ENCODE data around the gene MYL3. TPM values are rescaled to one million over a fixed set of nuclear protein-coding genes. Genes with fewer than 3 reads are reported as not detected.
A peak's percentile ranks its signal among the peaks of the same experiment; 100 is the strongest.

The MYL3 gene
- total and polyA plus RNA-seq, 4 donors, result 1.9 to 4.1 (median 2.6) TPM

GRCh38 chr3:46883830-46884185 is 20.6 kb upstream of the MYL3 start:
- 64 to 68% methylated on average over 4 of the region's 4 CpGs for WGBS, 2 donors
- Histone ChIP-seq H3K36me3 (ENCODE audit: control insufficient read depth in 4 of 4, insufficient read depth in 4 of 4, low read length in 4 of 4) (peaks cover 0 to 10% (median 0%) of the 10 kb centered on the region in 4 donors), H3K9me3 (ENCODE audit: control insufficient read depth in 4 of 4, insufficient read depth in 3 of 4, low read length in 3 of 4) (no peaks in the 10 kb centered on the region), H3K27ac (ENCODE audit: low read depth in 1 of 2, low read length in 1 of 2) (no peak overlapping the region), H3K4me1 (ENCODE audit: control insufficient read depth in 5 of 5, insufficient read depth in 5 of 5, low read length in 5 of 5) (peaks cover 0 to 53% (median 15%) of the 10 kb centered on the region in 5 donors), H3K4me3 (peak overlapping the region; percentile 5), H3K27me3 (ENCODE audit: control insufficient read depth in 3 of 3, insufficient read depth in 3 of 3, low read length in 2 of 3) (peaks cover 0 to 22% (median 0%) of the 10 kb centered on the region in 3 donors), H3K9ac (ENCODE audit: insufficient read depth in 1 of 2, low read length in 2 of 2) (peak overlapping the region in 1 of 2 donors; percentile 65)
- ATAC-seq (ENCODE audit: insufficient read depth, low FRiP score) (no peak), DNase-seq (no peak)
- TF ChIP-seq CTCF (IDR thresholded peaks at IDR 0.05; ENCODE audit: control extremely low read depth, extremely low read depth), result no peak

GRCh38 chr3:46883054-46883829 is 20.0 kb upstream of the MYL3 start:
- H3K9ac ChIP-seq (ENCODE audit: insufficient read depth in 1 of 2, low read length in 2 of 2), result peak overlapping the region in 1 of 2 donors; percentile 65
- TF ChIP-seq CTCF (IDR thresholded peaks at IDR 0.05; ENCODE audit: control extremely low read depth, extremely low read depth), result no peak
- ATAC-seq (ENCODE audit: insufficient read depth, low FRiP score), result no peak
- H3K4me3 ChIP-seq, result peak overlapping the region; percentile 5
- H3K27me3 ChIP-seq (ENCODE audit: control insufficient read depth in 3 of 3, insufficient read depth in 3 of 3, low read length in 2 of 3), result peaks cover 0 to 22% (median 0%) of the 10 kb centered on the region in 3 donors
- no peaks in the 10 kb centered on the region for H3K9me3 ChIP-seq (ENCODE audit: control insufficient read depth in 4 of 4, insufficient read depth in 3 of 4, low read length in 3 of 4)
- peaks cover 0 to 10% (median 0%) of the 10 kb centered on the region in 4 donors for H3K36me3 ChIP-seq (ENCODE audit: control insufficient read depth in 4 of 4, insufficient read depth in 4 of 4, low read length in 4 of 4)
- DNase-seq, result peak; percentile 71 to 88 (median 86)
- H3K27ac ChIP-seq (ENCODE audit: low read depth in 1 of 2, low read length in 1 of 2), result no peak overlapping the region
- 4 to 14% methylated on average over 28 to 77 of the region's 78 CpGs for WGBS, 2 donors
- peaks cover 0 to 53% (median 15%) of the 10 kb centered on the region in 5 donors for H3K4me1 ChIP-seq (ENCODE audit: control insufficient read depth in 5 of 5, insufficient read depth in 5 of 5, low read length in 5 of 5)

GRCh38 chr3:46882377-46883053 is 19.3 kb upstream of the MYL3 start:
- TF ChIP-seq CTCF (IDR thresholded peaks at IDR 0.05; ENCODE audit: control extremely low read depth, extremely low read depth), result no peak
- peak overlapping the region in 1 of 2 donors; percentile 58 for H3K27ac ChIP-seq (ENCODE audit: low read depth in 1 of 2, low read length in 1 of 2)
- H3K4me3 ChIP-seq, result peak overlapping the region; percentile 35
- peak; percentile 63 to 80 (median 78) for DNase-seq
- peak; percentile 53 for ATAC-seq (ENCODE audit: insufficient read depth, low FRiP score)
- H3K36me3 ChIP-seq (ENCODE audit: control insufficient read depth in 4 of 4, insufficient read depth in 4 of 4, low read length in 4 of 4), result peaks cover 0 to 10% (median 0%) of the 10 kb centered on the region in 4 donors
- peak overlapping the region in 1 of 2 donors; percentile 9 for H3K9ac ChIP-seq (ENCODE audit: insufficient read depth in 1 of 2, low read length in 2 of 2)
- H3K4me1 ChIP-seq (ENCODE audit: control insufficient read depth in 5 of 5, insufficient read depth in 5 of 5, low read length in 5 of 5), result peaks cover 0 to 48% (median 15%) of the 10 kb centered on the region in 5 donors
- no peaks in the 10 kb centered on the region for H3K9me3 ChIP-seq (ENCODE audit: control insufficient read depth in 4 of 4, insufficient read depth in 3 of 4, low read length in 3 of 4)
- WGBS, 2 donors, result 0 to 1% methylated on average over 56 to 72 of the region's 72 CpGs
- peaks cover 0 to 22% (median 0%) of the 10 kb centered on the region in 3 donors for H3K27me3 ChIP-seq (ENCODE audit: control insufficient read depth in 3 of 3, insufficient read depth in 3 of 3, low read length in 2 of 3)
